ENCODE results near the gene ABHD2. TPM values are rescaled to one million over a fixed set of nuclear protein-coding genes. Genes with fewer than 3 reads are reported as not detected.

The ABHD2 gene
- total RNA-seq, 4 donors from 2014 or later = 29.7 to 48.1 (median 35.9) TPM

DNA sequence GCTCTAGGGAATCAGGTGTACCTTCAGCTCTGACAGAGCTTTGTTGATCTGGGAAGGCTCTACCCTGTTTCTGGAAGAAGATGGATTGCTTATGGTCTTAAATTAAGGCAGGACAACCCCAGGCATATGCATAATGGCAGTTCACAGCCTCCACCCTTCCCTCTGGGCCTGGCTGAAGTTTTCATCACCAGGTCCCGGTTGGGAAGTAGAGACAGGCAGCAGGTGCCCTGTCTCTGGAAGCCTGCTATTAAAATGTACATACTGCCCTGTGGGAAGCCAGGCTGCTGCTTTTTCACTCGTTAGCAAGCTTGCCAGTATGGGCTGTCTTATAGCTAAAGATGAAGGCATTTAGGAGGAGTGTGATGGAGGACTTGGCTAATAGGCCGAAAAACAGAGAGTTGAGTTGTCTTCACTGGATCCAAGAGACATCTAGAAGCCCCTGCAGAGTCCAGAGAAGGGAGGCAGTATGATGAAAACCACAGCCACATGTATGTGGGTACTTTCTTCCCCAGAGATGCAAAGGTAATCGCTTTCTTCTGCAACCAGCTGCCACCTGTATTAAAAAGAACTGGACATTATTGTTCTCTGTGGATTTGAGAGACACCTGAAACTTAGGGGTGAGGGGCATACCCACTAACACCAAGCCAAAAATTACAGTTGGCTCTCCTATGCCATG lies 34.4 kb downstream of the ABHD2 start:
- Histone ChIP-seq H3K27me3 (no peaks in the 10 kb centered on the region), H3K9me3 (no peaks in the 10 kb centered on the region), H3K36me3 (peaks cover 0 to 35% (median 0%) of the 10 kb centered on the region in 3 donors), H3K4me3 (no peak overlapping the region), H3K4me1 (peaks cover 0 to 40% (median 22%) of the 10 kb centered on the region in 4 donors), H3K27ac (peak overlapping the region in 1 of 4 donors; percentile 87)
- 89 to 92% methylated on average over 4 of the region's 4 CpGs for WGBS, 2 donors
- TF ChIP-seq POLR2A (IDR thresholded peaks at IDR 0.05) (no peak), EP300 (IDR thresholded peaks at IDR 0.05) (no peak)
- TF ChIP-seq, protein P1, sequence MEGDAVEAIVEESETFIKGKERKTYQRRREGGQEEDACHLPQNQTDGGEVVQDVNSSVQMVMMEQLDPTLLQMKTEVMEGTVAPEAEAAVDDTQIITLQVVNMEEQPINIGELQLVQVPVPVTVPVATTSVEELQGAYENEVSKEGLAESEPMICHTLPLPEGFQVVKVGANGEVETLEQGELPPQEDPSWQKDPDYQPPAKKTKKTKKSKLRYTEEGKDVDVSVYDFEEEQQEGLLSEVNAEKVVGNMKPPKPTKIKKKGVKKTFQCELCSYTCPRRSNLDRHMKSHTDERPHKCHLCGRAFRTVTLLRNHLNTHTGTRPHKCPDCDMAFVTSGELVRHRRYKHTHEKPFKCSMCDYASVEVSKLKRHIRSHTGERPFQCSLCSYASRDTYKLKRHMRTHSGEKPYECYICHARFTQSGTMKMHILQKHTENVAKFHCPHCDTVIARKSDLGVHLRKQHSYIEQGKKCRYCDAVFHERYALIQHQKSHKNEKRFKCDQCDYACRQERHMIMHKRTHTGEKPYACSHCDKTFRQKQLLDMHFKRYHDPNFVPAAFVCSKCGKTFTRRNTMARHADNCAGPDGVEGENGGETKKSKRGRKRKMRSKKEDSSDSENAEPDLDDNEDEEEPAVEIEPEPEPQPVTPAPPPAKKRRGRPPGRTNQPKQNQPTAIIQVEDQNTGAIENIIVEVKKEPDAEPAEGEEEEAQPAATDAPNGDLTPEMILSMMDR (IDR thresholded peaks at IDR 0.05) = no peak
- no peak for DNase-seq (ENCODE audit: low spot score in 2 of 2)

DNA sequence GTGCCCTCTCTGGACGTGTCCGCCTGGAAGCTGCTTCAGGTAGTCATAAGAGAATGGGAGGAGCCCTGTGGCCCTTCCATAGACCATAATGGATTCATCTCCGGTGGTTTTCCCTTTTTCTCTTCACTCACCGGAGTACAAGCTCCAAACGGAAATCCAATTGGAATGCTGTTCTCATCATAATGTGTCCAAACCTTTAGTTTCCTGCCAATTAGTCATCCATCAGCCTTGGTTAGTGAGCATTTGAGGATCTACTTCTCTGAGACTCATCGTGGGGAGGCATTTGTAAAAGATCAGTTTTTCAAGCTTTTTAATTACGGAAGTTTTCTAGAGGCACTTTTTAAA lies 34.9 kb downstream of the ABHD2 start:
- peaks cover 0 to 35% (median 19%) of the 10 kb centered on the region in 4 donors for H3K4me1 ChIP-seq
- peaks cover 0 to 35% (median 0%) of the 10 kb centered on the region in 3 donors for H3K36me3 ChIP-seq

DNA sequence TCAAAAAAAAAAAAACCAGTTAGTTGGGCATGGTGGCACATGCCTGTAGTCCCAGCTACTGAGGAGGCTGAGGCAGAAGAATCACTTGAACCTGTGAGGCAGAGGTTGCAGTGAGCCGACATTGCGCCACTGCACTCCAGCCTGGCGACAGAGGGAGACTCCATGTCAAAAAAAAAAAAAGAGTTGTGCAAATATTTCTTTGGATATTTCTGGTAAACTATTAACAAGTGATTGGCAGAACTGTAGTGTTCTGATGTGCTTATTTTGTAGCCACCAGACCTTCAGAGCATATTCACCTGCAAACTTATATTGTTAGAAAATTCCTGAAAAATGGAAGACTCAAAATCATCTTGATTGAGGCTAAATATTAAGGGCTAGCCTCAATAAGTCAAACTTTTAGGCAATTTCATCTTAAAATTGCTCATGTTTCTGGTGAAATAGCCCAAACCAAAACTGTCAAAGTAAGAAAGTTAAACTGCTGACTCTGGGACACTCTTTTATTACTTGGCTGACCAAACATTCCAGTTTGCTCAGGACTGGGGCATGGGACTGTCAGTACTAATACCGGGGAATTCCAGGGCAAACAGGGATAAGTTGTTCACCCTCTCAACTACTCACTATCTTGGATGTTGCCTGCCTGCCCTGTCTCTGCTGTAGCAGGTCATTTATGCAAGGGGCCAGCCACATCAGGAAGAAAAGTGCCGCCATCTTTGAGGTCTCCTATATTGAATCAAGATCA lies 37.0 kb downstream of the ABHD2 start:
- 96 to 97% methylated on average over 5 of the region's 5 CpGs for WGBS, 2 donors
- DNase-seq (ENCODE audit: low spot score in 2 of 2) = no peak
- Histone ChIP-seq H3K9me3 (no peaks in the 10 kb centered on the region), H3K27me3 (no peaks in the 10 kb centered on the region), H3K4me1 (peaks cover 0 to 24% (median 4%) of the 10 kb centered on the region in 4 donors), H3K36me3 (peaks cover 0 to 38% (median 0%) of the 10 kb centered on the region in 3 donors), H3K4me3 (no peak overlapping the region), H3K27ac (no peak overlapping the region)
- TF ChIP-seq POLR2A (IDR thresholded peaks at IDR 0.05) = no peak
- TF ChIP-seq, protein P1 (IDR thresholded peaks at IDR 0.05) = no peak
- TF ChIP-seq EP300 (IDR thresholded peaks at IDR 0.05) = no peak

More for the DNA sequence above, 34.9 kb downstream of the ABHD2 start:
- no peak for TF ChIP-seq EP300 (IDR thresholded peaks at IDR 0.05)
- TF ChIP-seq, protein P1 (IDR thresholded peaks at IDR 0.05) = no peak
- TF ChIP-seq POLR2A (IDR thresholded peaks at IDR 0.05) = no peak
- Histone ChIP-seq H3K9me3 (no peaks in the 10 kb centered on the region), H3K27ac (no peak overlapping the region), H3K27me3 (no peaks in the 10 kb centered on the region), H3K4me3 (no peak overlapping the region)
- no peak for DNase-seq (ENCODE audit: low spot score in 2 of 2)
- WGBS, 2 donors = 83 to 93% methylated on average over 7 of the region's 7 CpGs

DNA sequence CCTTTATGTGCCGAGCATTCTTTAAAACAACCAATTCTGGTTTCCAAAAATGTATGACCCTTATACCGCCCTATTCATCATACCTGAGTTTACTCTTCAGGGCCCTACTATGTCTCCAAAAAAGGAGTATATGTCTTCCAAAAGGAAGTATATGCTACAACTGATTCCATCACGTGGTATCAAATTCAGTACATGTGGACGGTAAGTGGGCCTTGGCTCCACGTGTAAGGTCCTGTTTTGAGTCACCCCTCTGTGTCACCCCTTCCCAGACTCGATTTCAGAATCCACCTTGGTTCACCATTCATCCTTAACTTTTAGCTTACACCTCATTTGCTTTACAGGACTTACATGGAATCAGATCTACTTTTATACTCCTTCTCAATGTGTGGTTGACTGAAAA lies 37.8 kb downstream of the ABHD2 start:
- Histone ChIP-seq H3K27ac (no peak overlapping the region), H3K4me3 (no peak overlapping the region), H3K36me3 (peaks cover 0 to 41% (median 0%) of the 10 kb centered on the region in 3 donors), H3K27me3 (no peaks in the 10 kb centered on the region), H3K9me3 (no peaks in the 10 kb centered on the region), H3K4me1 (peaks cover 0 to 16% (median 0%) of the 10 kb centered on the region in 4 donors)
- 93 to 94% methylated on average over 6 of the region's 6 CpGs for WGBS, 2 donors
- no peak for DNase-seq (ENCODE audit: low spot score in 2 of 2)
- TF ChIP-seq EP300 (IDR thresholded peaks at IDR 0.05) = no peak

DNA sequence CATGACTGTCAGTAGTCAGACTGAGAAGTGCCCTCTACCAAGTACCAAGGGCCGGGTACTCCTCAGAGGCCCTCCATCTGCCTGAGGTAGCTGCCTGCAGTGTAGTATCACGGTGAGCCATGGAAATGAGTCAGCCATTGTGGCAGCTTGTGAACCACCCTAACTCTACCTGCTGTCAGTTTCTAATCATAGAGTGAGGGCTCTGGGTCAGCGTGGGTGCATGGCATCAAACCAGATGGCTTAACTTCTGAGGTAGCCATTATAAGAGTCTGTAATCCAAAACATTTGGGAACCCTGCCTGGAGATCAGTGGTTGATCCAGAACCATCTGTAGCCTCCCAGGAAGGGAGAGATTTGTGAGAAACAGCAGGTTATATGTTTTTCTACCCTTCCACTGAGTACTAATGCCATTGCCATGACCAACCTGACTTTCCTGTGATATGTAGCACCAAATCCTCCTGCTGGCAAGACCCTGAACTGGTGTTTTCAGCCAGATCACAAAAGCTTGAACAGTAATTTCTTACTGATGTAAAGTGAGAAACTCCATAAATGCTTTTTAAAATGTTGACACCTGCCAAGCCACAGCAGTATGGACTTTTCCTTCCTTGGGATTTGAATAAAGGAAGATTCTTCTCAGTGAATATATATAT lies 38.9 kb downstream of the ABHD2 start:
- H3K4me1 ChIP-seq = peaks cover 0 to 13% (median 0%) of the 10 kb centered on the region in 4 donors
- WGBS, 2 donors = 89 to 95% methylated on average over 3 of the region's 3 CpGs
- H3K9me3 ChIP-seq = no peaks in the 10 kb centered on the region
- no peaks in the 10 kb centered on the region for H3K27me3 ChIP-seq
- TF ChIP-seq EP300 (IDR thresholded peaks at IDR 0.05) = no peak
- TF ChIP-seq, protein P1 (IDR thresholded peaks at IDR 0.05) = no peak
- TF ChIP-seq POLR2A (IDR thresholded peaks at IDR 0.05) = no peak
- no peak for DNase-seq (ENCODE audit: low spot score in 2 of 2)
- H3K36me3 ChIP-seq = peaks cover 0 to 36% (median 0%) of the 10 kb centered on the region in 3 donors
- H3K4me3 ChIP-seq = no peak overlapping the region
- H3K27ac ChIP-seq = no peak overlapping the region

Data from tibial nerve (tissue), 4 donors.